Measurements from ENCODE around the gene HIP1R.
"Not testable (repeated sequence)": the region's sequence is repeated elsewhere in the genome, so short reads cannot be mapped to it uniquely, and the experiment has no call there.

Gene HIP1R, protein sequence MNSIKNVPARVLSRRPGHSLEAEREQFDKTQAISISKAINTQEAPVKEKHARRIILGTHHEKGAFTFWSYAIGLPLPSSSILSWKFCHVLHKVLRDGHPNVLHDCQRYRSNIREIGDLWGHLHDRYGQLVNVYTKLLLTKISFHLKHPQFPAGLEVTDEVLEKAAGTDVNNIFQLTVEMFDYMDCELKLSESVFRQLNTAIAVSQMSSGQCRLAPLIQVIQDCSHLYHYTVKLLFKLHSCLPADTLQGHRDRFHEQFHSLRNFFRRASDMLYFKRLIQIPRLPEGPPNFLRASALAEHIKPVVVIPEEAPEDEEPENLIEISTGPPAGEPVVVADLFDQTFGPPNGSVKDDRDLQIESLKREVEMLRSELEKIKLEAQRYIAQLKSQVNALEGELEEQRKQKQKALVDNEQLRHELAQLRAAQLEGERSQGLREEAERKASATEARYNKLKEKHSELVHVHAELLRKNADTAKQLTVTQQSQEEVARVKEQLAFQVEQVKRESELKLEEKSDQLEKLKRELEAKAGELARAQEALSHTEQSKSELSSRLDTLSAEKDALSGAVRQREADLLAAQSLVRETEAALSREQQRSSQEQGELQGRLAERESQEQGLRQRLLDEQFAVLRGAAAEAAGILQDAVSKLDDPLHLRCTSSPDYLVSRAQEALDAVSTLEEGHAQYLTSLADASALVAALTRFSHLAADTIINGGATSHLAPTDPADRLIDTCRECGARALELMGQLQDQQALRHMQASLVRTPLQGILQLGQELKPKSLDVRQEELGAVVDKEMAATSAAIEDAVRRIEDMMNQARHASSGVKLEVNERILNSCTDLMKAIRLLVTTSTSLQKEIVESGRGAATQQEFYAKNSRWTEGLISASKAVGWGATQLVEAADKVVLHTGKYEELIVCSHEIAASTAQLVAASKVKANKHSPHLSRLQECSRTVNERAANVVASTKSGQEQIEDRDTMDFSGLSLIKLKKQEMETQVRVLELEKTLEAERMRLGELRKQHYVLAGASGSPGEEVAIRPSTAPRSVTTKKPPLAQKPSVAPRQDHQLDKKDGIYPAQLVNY

DNA sequence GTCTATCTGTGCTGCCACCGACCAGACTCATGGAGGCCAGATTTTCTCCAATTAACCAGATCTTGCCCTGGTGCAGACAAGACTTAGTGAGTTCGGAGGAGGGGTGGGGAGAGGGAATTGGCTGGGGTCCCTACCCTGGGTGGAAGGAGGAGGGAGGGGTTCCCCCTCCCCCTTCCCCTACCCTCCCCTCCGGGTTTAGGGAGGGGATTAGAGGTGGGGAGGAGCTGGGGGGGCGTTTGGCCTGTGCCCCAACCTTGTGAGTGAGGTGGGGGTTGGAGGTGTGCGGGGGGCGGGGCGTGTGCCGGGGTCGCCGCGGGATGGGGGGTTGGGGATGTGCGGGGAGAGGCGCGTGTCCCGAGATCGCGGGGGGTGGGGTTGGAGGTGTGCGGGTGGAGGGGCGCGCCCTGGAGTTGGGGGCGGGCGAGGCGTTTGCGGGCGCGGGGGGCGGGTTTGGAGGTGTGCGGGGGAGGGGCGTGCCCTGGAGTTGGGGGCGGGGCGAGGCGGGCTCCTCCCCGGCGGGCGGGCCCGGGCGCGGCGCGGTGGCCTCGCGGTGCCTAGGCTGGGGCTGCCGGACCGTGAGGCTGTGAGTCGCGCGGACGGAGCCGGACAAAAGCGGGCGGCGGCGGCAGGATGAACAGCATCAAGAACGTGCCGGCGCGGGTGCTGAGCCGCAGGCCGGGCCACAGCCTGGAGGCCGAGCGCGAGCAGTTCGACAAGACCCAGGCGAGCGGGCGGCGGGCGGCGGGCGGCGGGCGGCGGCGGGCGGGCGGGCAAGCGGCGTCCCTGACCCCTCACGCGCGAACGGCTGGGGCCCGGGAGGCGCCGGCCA lies at the start of gene HIP1R:
Gene HIP1R (plus strand): TSS at position 537 of the 829 bp plus-strand sequence. CDS start 94 bp downstream, at position 631.
- DNase-seq: no peak

GRCh38 chr12:122785503-122785902 lies 49.8 kb upstream of the HIP1R start:
- no peak for DNase-seq

GRCh38 chr12:122788387-122788786 lies 46.9 kb upstream of the HIP1R start:
- DNase-seq: no peak

DNA sequence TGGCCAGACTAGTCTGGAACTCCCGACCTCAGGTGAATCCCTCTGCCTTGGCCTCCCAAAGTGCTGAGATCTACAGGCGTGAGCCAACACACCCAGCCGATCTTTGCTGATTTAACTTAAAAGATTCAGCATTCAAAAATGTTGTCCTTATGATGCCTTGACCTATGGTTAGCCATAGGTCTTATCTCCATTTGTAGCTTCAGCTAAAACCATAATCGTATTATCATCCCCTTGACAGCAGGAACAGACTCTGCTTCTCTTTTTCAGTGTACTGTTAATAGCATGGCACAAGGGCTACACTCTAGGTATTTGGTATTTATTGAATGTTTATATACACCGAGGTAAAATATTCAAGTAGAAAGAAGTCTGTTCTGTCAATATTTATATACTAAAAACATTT lies 45.6 kb upstream of the HIP1R start:
- no peak for DNase-seq

DNA sequence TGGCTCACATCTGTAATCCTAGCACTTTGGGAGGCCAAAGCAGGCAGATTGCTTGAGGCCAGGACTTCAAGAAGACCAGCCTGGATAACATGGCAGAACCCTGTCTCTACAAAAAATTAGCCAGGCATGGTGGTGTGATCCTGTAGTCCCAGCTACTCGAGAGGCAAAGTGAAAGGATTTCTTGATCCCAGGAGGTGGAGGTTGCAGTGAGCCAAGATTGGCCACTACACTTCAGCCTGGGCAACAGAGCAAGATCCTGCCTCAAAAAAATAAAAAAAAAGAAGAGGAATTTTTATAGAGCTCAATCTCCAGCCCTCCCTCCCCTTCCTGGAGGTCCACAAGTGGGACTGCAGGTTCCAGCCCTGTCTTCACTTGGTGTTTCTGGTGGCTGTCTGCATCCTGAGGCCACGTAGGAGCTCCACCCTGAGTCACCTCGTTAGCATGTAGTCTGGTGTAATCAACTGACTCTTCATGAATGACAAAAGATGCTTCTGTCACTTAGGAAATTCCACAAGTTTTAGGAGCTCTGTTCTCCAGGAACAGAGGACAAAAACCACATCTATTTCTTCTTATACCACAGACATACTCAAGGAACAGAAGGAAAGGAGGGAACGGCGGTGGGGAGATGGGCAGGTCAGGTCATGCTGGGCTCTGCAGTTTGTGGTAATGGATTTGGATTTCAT lies 44.7 kb upstream of the HIP1R start:
- no peak for DNase-seq

- peak; percentile 72 for DNase-seq
These were observed 41.6 kb upstream of the HIP1R start for GRCh38 chr12:122793685-122794106.

DNA sequence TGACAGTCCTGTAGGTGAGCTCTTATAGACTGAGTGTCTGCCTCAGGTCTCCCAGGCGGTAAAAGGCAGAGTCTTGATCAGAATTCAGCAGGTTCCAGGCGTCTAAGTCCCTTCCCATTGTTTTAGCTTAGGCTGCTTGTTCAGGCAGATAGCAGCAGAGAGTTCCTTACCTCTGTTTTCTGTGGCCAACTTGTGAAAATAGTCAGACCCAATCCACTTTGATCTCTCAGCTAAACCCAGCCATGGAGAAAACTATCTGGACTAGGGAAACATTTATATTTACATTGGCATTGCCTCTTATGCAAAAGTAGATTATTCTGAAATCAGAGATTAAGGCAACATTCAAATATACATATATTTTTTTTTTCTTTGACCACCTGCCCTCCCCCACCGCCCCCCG lies 39.5 kb upstream of the HIP1R start:
- DNase-seq: no peak

- no peak for DNase-seq
These were observed 35.5 kb upstream of the HIP1R start for GRCh38 chr12:122799641-122800243.

DNA sequence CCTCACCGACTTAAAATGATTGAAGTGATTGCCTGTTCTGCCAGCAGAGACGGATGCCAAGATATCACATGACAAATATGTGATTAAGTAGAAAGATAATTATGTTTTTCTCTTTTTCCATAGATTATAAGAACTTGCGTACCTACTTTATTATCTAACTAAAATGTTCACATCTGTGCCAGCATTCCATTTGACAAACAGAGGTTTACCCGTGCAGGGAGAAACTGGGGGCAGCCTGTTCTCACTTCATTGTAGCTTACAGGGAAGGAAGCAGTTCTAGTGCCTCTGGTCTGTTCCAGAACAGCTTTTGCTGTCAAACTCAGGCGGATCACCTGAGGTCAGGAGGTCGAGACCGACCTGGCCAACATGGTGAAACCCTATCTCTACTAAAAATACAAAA lies 31.3 kb upstream of the HIP1R start:
- no peak for DNase-seq

GRCh38 chr12:122804957-122805356 lies 30.3 kb upstream of the HIP1R start:
- not testable (repeated sequence) for DNase-seq

DNA sequence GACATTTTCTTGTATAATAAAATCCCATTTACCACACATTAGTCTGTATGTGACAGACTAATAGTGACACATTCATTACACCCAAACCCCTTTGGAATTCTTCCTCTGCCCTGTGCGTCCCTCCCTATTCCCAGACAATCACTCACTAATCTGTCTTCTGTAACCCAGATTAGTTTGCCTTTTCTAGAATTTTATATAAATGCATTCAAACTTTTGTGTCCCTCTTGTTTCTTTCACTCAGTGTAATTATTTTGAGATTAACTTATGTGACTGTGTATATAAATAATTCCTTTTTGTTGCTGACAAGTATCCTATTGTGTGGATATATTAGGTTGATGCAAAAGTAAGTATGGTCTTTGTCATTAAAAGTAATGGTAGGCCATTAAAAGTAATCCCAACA lies 27.6 kb upstream of the HIP1R start:
- no peak for DNase-seq

DNA sequence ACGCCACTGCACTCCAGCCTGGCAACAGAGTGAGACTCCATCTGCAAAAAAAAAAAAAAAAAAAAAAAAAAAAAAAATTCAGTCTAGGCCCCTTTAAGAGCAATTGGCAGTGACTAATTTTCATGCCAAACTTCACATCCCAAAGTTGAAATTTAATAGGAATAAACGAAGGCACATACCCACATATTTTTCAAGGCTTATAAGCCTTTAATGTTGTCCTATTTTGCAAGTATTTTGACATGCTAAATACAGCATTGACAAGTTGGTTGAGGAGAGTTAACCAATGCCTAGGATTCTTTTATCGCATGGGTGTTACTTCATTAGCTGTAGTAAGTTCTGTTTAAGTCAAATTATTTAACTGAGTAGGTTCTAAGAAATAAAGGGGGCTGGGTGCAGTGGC lies 23.5 kb upstream of the HIP1R start:
- DNase-seq: no peak

- DNase-seq: no peak
These were observed 21.9 kb upstream of the HIP1R start for GRCh38 chr12:122813310-122813713.

GRCh38 chr12:122819209-122819785 lies 16.0 kb upstream of the HIP1R start:
- peak; percentile 56 for DNase-seq

- no peak for DNase-seq
These were observed 15.1 kb upstream of the HIP1R start for GRCh38 chr12:122820138-122820537.

GRCh38 chr12:122820838-122821271 lies 14.4 kb upstream of the HIP1R start:
- DNase-seq: no peak

GRCh38 chr12:122823429-122823828 lies 11.8 kb upstream of the HIP1R start:
- DNase-seq: no peak

DNA sequence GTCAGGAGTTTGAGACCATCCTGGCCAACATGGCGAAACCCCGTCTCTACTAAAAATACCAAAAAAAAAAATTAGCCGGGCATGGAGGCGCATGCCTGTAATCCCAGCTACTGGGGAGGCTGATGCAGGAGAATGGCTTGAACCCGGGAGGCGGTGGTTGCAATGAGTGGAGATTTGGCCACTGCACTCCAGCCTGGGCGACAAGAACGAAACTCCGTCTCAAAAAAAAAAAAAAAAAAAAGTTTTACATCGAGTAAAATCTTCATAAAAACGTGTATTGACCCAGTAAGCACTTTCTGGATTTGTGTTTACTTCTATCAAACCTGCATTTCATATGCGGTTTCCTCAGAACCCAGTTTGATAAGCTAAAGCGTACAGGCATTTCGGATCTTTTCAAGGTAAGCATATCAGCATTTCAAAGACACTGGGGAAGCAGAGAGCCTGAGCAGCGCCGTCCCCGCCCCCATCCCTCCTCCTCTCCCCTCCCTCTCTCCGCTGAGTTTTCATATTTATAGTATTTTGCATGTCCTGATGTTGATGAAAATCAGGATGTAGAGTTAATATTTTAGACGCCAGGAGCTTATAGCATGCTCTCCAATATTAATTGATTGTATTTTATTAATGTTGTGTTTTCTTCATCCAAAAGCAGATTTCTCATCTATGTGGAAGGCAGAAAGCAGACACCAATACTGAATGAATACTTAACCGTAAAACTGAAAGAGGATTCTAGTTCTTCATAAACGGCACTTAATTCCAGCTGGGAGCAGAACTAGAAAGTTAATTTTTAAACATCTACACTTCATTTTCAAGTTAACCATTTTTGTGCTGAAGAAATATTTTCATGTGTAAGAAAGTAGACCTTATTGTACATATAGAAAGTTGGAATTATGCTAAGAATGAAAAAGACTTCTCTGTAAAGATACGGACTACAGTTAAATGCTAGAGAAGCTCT lies 9.2 kb upstream of the HIP1R start:
- peak; percentile 40 for DNase-seq

GRCh38 chr12:122827258-122827657 lies 8.0 kb upstream of the HIP1R start:
- no peak for DNase-seq
